ENCODE data around the gene RPL37. TPM values are rescaled to one million over a fixed set of nuclear protein-coding genes. Genes with fewer than 3 reads are reported as not detected.
"Not testable (repeated sequence)": the region's sequence is repeated elsewhere in the genome, so short reads cannot be mapped to it uniquely, and the experiment has no call there.

The RPL37 gene
- total and polyA plus RNA-seq, 8 donors: 544 to 1,157 (median 813) TPM

GRCh38 chr5:40877371-40877988, 42.5 kb upstream of the RPL37 start:
- Histone ChIP-seq H3K27me3 (no peaks in the 10 kb centered on the region), H3K9me3 (no peaks in the 10 kb centered on the region), H3K27ac (no peak overlapping the region), H3K36me3 (no peaks in the 10 kb centered on the region), H3K4me1 (no peaks in the 10 kb centered on the region), H3K4me3 (no peak overlapping the region)
- intact Hi-C loops (cut with DNase I): loop anchor here in 1 of 3 donors (10.0 kb wide), 1 partner anchor 123 kb away; the partner anchor contains the start of gene TTC33
- FAIRE-seq (no peak), ATAC-seq (no peak), DNase-seq (no peak)
- WGBS, 2 donors: 79 to 90% methylated on average over 6 of the region's 6 CpGs
- no peak for TF ChIP-seq CTCF (IDR thresholded peaks at IDR 0.05)

- ATAC-seq (no peak), DNase-seq (no peak), FAIRE-seq (no peak)
- no peak overlapping the region for H3K27ac ChIP-seq
- no peaks in the 10 kb centered on the region for H3K9me3 ChIP-seq
- H3K36me3 ChIP-seq: no peaks in the 10 kb centered on the region
- H3K4me1 ChIP-seq: no peaks in the 10 kb centered on the region
- intact Hi-C loops (cut with DNase I): loop anchor here in 1 of 3 donors (10.0 kb wide), 1 partner anchor 121 kb away; the partner anchor contains the start of gene TTC33
- WGBS, 2 donors: 54 to 58% methylated on average over 3 of the region's 3 CpGs
- H3K4me3 ChIP-seq: no peak overlapping the region
- TF ChIP-seq CTCF (IDR thresholded peaks at IDR 0.05): no peak
- no peaks in the 10 kb centered on the region for H3K27me3 ChIP-seq
These were observed 40.9 kb upstream of the RPL37 start for GRCh38 chr5:40875958-40876357.

GRCh38 chr5:40873286-40873880, 38.4 kb upstream of the RPL37 start:
- FAIRE-seq (no peak), DNase-seq (no peak), ATAC-seq (no peak)
- Histone ChIP-seq H3K27ac (no peak overlapping the region), H3K4me1 (no peaks in the 10 kb centered on the region), H3K4me3 (no peak overlapping the region), H3K9me3 (no peaks in the 10 kb centered on the region), H3K27me3 (no peaks in the 10 kb centered on the region), H3K36me3 (no peaks in the 10 kb centered on the region)
- 83 to 90% methylated on average over 3 of the region's 3 CpGs for WGBS, 2 donors
- TF ChIP-seq CTCF (IDR thresholded peaks at IDR 0.05): no peak
- intact Hi-C loops (cut with DNase I): loop anchor here in 1 of 3 donors (10.0 kb wide), 1 partner anchor 119 kb away; the partner anchor contains the start of gene TTC33

- H3K4me3 ChIP-seq, H3K4me1 ChIP-seq, ATAC-seq, H3K36me3 ChIP-seq, H3K9me3 ChIP-seq, H3K27ac ChIP-seq, FAIRE-seq, H3K27me3 ChIP-seq, DNase-seq: not testable (repeated sequence)
- 89 to 92% methylated on average over 8 of the region's 8 CpGs for WGBS, 2 donors
- intact Hi-C loops (cut with DNase I): loop anchor here in 1 of 3 donors (10.0 kb wide), 1 partner anchor 117 kb away; the partner anchor contains the start of gene TTC33
These were observed 37.2 kb upstream of the RPL37 start for GRCh38 chr5:40872253-40872652.

- WGBS, 2 donors: 52 to 55% methylated on average over 4 of the region's 4 CpGs
- DNase-seq: no peak
- H3K4me3 ChIP-seq: no peak overlapping the region
- H3K27me3 ChIP-seq: no peaks in the 10 kb centered on the region
- H3K9me3 ChIP-seq: no peaks in the 10 kb centered on the region
- no peak for ATAC-seq
- H3K36me3 ChIP-seq: no peaks in the 10 kb centered on the region
- no peak for TF ChIP-seq CTCF (IDR thresholded peaks at IDR 0.05)
- H3K27ac ChIP-seq: no peak overlapping the region
- FAIRE-seq: no peak
- intact Hi-C loops (cut with DNase I): loop anchor here in 1 of 3 donors (10.0 kb wide), 1 partner anchor 116 kb away; the partner anchor contains the start of gene TTC33
- H3K4me1 ChIP-seq: no peaks in the 10 kb centered on the region
These were observed 36.2 kb upstream of the RPL37 start for GRCh38 chr5:40871177-40871576.

Measured in pancreas (tissue), 10 donors.